ENCODE measurements around the gene DPY30.
"Not testable (repeated sequence)": the region's sequence is repeated elsewhere in the genome, so short reads cannot be mapped to it uniquely, and the experiment has no call there.

Gene DPY30

GRCh38 chr2:32043561-32043960 lies 4.0 kb upstream of the DPY30 start:
- TF ChIP-seq JUND (IDR thresholded peaks at IDR 0.05; ENCODE audit: low read depth) = no peak
- in situ Hi-C loops (cut with HindIII; ENCODE audit: low pct_unique_long_range_greater_than_20kb, low sequenced_read_pairs) = no loop called here
- DNase-seq (ENCODE audit: low read depth in 1 of 2, low spot score in 1 of 2) = no peak

GRCh38 chr2:32034198-32034887 lies 5.3 kb downstream of the DPY30 start:
- in situ Hi-C loops (cut with HindIII; ENCODE audit: low pct_unique_long_range_greater_than_20kb, low sequenced_read_pairs); DNase-seq (ENCODE audit: low read depth in 1 of 2, low spot score in 1 of 2): not testable (repeated sequence)

GRCh38 chr2:32018789-32019482 lies 20.7 kb downstream of the DPY30 start:
- in situ Hi-C loops (cut with HindIII; ENCODE audit: low pct_unique_long_range_greater_than_20kb, low sequenced_read_pairs); DNase-seq (ENCODE audit: low read depth in 1 of 2, low spot score in 1 of 2): not testable (repeated sequence)

- TF ChIP-seq JUND (IDR thresholded peaks at IDR 0.05; ENCODE audit: low read depth) = no peak
- in situ Hi-C loops (cut with HindIII; ENCODE audit: low pct_unique_long_range_greater_than_20kb, low sequenced_read_pairs) = no loop called here
- no peak for DNase-seq (ENCODE audit: low read depth in 1 of 2, low spot score in 1 of 2)
Measured at GRCh38 chr2:32012872-32013271, 26.7 kb downstream of the DPY30 start.

- no peak for DNase-seq (ENCODE audit: low read depth in 1 of 2, low spot score in 1 of 2)
- in situ Hi-C loops (cut with HindIII; ENCODE audit: low pct_unique_long_range_greater_than_20kb, low sequenced_read_pairs) = no loop called here
- no peak for TF ChIP-seq JUND (IDR thresholded peaks at IDR 0.05; ENCODE audit: low read depth)
Measured at GRCh38 chr2:32011485-32011960, 28.1 kb downstream of the DPY30 start.

GRCh38 chr2:32010670-32011484 lies 28.7 kb downstream of the DPY30 start, which contains the start of gene MEMO1:
Gene MEMO1, minus strand, starts transcription at chr2:32011008. Its CDS starts 761 bp downstream, at chr2:32010247.
- TF ChIP-seq JUND (IDR thresholded peaks at IDR 0.05; ENCODE audit: low read depth) = no peak; the same call in 1 of the 2 replicates
- peak; percentile 76 to 92 for DNase-seq (ENCODE audit: low read depth in 1 of 2, low spot score in 1 of 2)
- in situ Hi-C loops (cut with HindIII; ENCODE audit: low pct_unique_long_range_greater_than_20kb, low sequenced_read_pairs) = no loop called here

GRCh38 chr2:32010280-32010669 lies 29.3 kb downstream of the DPY30 start:
- peak in 1 of 2 experiments; percentile 57 for DNase-seq (ENCODE audit: low read depth in 1 of 2, low spot score in 1 of 2)

GRCh38 chr2:32009516-32010256 lies 29.9 kb downstream of the DPY30 start:
- in situ Hi-C loops (cut with HindIII; ENCODE audit: low pct_unique_long_range_greater_than_20kb, low sequenced_read_pairs) = no loop called here

More at GRCh38 chr2:32010280-32010669, 29.3 kb downstream of the DPY30 start:
- in situ Hi-C loops (cut with HindIII; ENCODE audit: low pct_unique_long_range_greater_than_20kb, low sequenced_read_pairs) = not testable (repeated sequence)

GRCh38 chr2:32008805-32009515 lies 30.6 kb downstream of the DPY30 start:
- DNase-seq (ENCODE audit: low read depth in 1 of 2, low spot score in 1 of 2) = peak in 1 of 2 experiments; percentile 25
- TF ChIP-seq JUND (IDR thresholded peaks at IDR 0.05; ENCODE audit: low read depth) = no peak
- in situ Hi-C loops (cut with HindIII; ENCODE audit: low pct_unique_long_range_greater_than_20kb, low sequenced_read_pairs) = no loop called here

More at GRCh38 chr2:32009516-32010256, 29.9 kb downstream of the DPY30 start:
- DNase-seq (ENCODE audit: low read depth in 1 of 2, low spot score in 1 of 2) = peak in 1 of 2 experiments; percentile 20
- no peak for TF ChIP-seq JUND (IDR thresholded peaks at IDR 0.05; ENCODE audit: low read depth)

- no peak for DNase-seq (ENCODE audit: low read depth in 1 of 2, low spot score in 1 of 2)
- TF ChIP-seq JUND (IDR thresholded peaks at IDR 0.05; ENCODE audit: low read depth) = no peak
- in situ Hi-C loops (cut with HindIII; ENCODE audit: low pct_unique_long_range_greater_than_20kb, low sequenced_read_pairs) = no loop called here
Measured at GRCh38 chr2:32007121-32007391, 32.5 kb downstream of the DPY30 start.

GRCh38 chr2:32005371-32005976 lies 34.1 kb downstream of the DPY30 start:
- peak in 1 of 2 experiments; percentile 16 for DNase-seq (ENCODE audit: low read depth in 1 of 2, low spot score in 1 of 2)
- in situ Hi-C loops (cut with HindIII; ENCODE audit: low pct_unique_long_range_greater_than_20kb, low sequenced_read_pairs) = no loop called here
- TF ChIP-seq JUND (IDR thresholded peaks at IDR 0.05; ENCODE audit: low read depth) = no peak
